H1 (cell line): Measurements from ENCODE around the gene CPEB1. TPM values are rescaled to one million over a fixed set of nuclear protein-coding genes. Genes with fewer than 3 reads are reported as not detected.

ENCODE experiments used
- BACH1 ChIP-seq: IDR thresholded peaks from 2 replicates; pipeline ENCODE4 v1.6.1; 2012; ENCODE audit warnings: low read length, improper control_type of control experiment
- CHD7 ChIP-seq: fragments of 300-600 bp; sonication (generic); IDR thresholded peaks from 2 replicates; pipeline ENCODE4 v1.7.1; 2012; ENCODE audit warnings: low read length, moderate library complexity, mild to moderate bottlenecking, inconsistent platforms; ENCODE audit not compliant: insufficient replicate concordance
- CTCF ChIP-seq, 3 experiments: IDR thresholded peaks; 1 replicate in 2 of 3; 2 replicates in 1 of 3; pipeline versions ENCODE4 v1.5.1 to v1.6.1; 2011; ENCODE audit warnings: low read length in 3 of 3, mild to moderate bottlenecking in 3 of 3, inconsistent platforms in 2 of 3, low read depth in 1 of 3, moderate library complexity in 1 of 3; ENCODE audit not compliant: insufficient read depth in 1 of 3; ENCODE audit errors: control extremely low read depth in 1 of 3
- RXRA ChIP-seq: IDR thresholded peaks from 2 replicates; pipeline ENCODE4 v1.6.1; 2011; ENCODE audit warnings: low read depth, mild to moderate bottlenecking, low read length, moderate library complexity; ENCODE audit not compliant: insufficient read depth
- SIN3A ChIP-seq, 2 experiments: IDR thresholded peaks in 1 of 2; conservative IDR thresholded peaks in 1 of 2; 2 replicates each; pipeline ENCODE4 v1.6.1; 2011 to 2012; ENCODE audit warnings: low read length in 2 of 2, improper control_type of control experiment in 1 of 2, low read depth in 1 of 2, mild to moderate bottlenecking in 1 of 2
- TAF1 ChIP-seq: IDR thresholded peaks from 2 replicates; pipeline ENCODE4 v1.6.1; 2011; ENCODE audit warnings: mild to moderate bottlenecking, low read depth, low read length
- polyA plus RNA-seq, 7 experiments: library from polyadenylated mRNA; depleted of rRNA in 3 of 7; stranded (reverse) in 5 of 7; unstranded in 2 of 7; fragments of >200 nt in 5 of 7; fragments of 200-250 nt in 2 of 7; gene quantifications; 1 replicate in 5 of 7; 2 replicates in 1 of 7; 4 replicates in 1 of 7; pipeline versions ENCODE4 v1.2.1 to v1.2.3, GENCODE V29; 2011 to 2013; ENCODE audit warnings: missing spikeins in 2 of 7, mixed read lengths in 2 of 7
- total RNA-seq: library from RNA; stranded (reverse); fragmentation: NEBNext Ultra II Directional; extraction: Animal tissue kit (Norgen Biotek cat#: 25700); gene quantifications from 2 replicates; pipeline ENCODE4 v1.2.1, GENCODE V29; 2021

The CPEB1 gene
- total and polyA plus RNA-seq, 2 of the 8 experiments (the other 6 are each of a cell fraction or from before 2014, with no cell fraction given), result 4.4 to 4.5 TPM

- TF ChIP-seq CTCF (IDR thresholded peaks at IDR 0.05; ENCODE audit: control extremely low read depth in 1 of 3, insufficient read depth in 1 of 3, low read depth in 1 of 3, low read length in 3 of 3) (peak; percentile 52 to 65 (median 55)), SIN3A (conservative IDR thresholded peaks at IDR 0.05 in 1 of 2, IDR thresholded peaks at IDR 0.05 in 1 of 2; ENCODE audit: low read depth in 1 of 2, low read length in 2 of 2) (peak in 1 of 2 experiments; percentile 57; a peak in 1 of 4 replicates), TAF1 (peak; percentile 64; the same call in 1 of the 2 replicates), BACH1 (no peak), RXRA (no peak), CHD7 (no peak)
Observed at GRCh38 chr15:82680200-82681102, 33.3 kb upstream of the CPEB1 start (continued).
